HG02610 (cell line): ENCODE measurements around the gene SEC61A2.
"Not testable (repeated sequence)": the region's sequence is repeated elsewhere in the genome, so short reads cannot be mapped to it uniquely, and the experiment has no call there.

Source experiments
- ATAC-seq: cut with Tn5 transposase; IDR thresholded peaks from one replicate; pipeline ENCODE4 v1.9.1; 2021; ENCODE audit warnings: mild to moderate bottlenecking, moderate library complexity; ENCODE audit not compliant: unreplicated experiment

Gene SEC61A2

GRCh38 chr10:12158111-12158510 lies 28.6 kb downstream of the SEC61A2 start:
- ATAC-seq, result no peak

GRCh38 chr10:12160664-12161063 lies 31.2 kb downstream of the SEC61A2 start:
- no peak for ATAC-seq

GRCh38 chr10:12162927-12163326 lies 33.5 kb downstream of the SEC61A2 start:
- no peak for ATAC-seq

- ATAC-seq, result no peak
These were observed 34.6 kb downstream of the SEC61A2 start for GRCh38 chr10:12164085-12164484.

GRCh38 chr10:12165036-12165435 lies 35.6 kb downstream of the SEC61A2 start:
- no peak for ATAC-seq

- no peak for ATAC-seq
These were observed 36.7 kb downstream of the SEC61A2 start for GRCh38 chr10:12165999-12166775.

- not testable (repeated sequence) for ATAC-seq
These were observed 42.0 kb downstream of the SEC61A2 start for GRCh38 chr10:12171512-12171911.

GRCh38 chr10:12177642-12178041 lies 48.2 kb downstream of the SEC61A2 start:
- ATAC-seq, result no peak

- no peak for ATAC-seq
These were observed 50.2 kb downstream of the SEC61A2 start for GRCh38 chr10:12179606-12180170.

- ATAC-seq, result no peak
These were observed 50.9 kb downstream of the SEC61A2 start for GRCh38 chr10:12180221-12180974.

GRCh38 chr10:12181065-12181775 lies 51.7 kb downstream of the SEC61A2 start:
- ATAC-seq, result peak; percentile 99

- no peak for ATAC-seq
These were observed 54.7 kb downstream of the SEC61A2 start for GRCh38 chr10:12184165-12184564.

- no peak for ATAC-seq
These were observed 56.8 kb downstream of the SEC61A2 start for GRCh38 chr10:12186323-12186722.

GRCh38 chr10:12187321-12187905 lies 57.9 kb downstream of the SEC61A2 start:
- ATAC-seq, result no peak

GRCh38 chr10:12188656-12189055 lies 59.2 kb downstream of the SEC61A2 start:
- ATAC-seq, result no peak

- ATAC-seq, result no peak
These were observed 59.9 kb downstream of the SEC61A2 start for GRCh38 chr10:12189426-12189825.

GRCh38 chr10:12191715-12192114 lies 62.2 kb downstream of the SEC61A2 start:
- no peak for ATAC-seq

- no peak for ATAC-seq
These were observed 63.7 kb downstream of the SEC61A2 start for GRCh38 chr10:12193193-12193592.

GRCh38 chr10:12194752-12195271 lies 65.3 kb downstream of the SEC61A2 start:
- no peak for ATAC-seq

GRCh38 chr10:12195281-12195602 lies 65.8 kb downstream of the SEC61A2 start:
- ATAC-seq, result no peak
